ENCODE results near the gene COA1. TPM values are rescaled to one million over a fixed set of nuclear protein-coding genes. Genes with fewer than 3 reads are reported as not detected.
"Not testable (repeated sequence)": the region's sequence is repeated elsewhere in the genome, so short reads cannot be mapped to it uniquely, and the experiment has no call there.

The COA1 gene
- polyA plus RNA-seq, 3 donors, result 25.6 to 57.8 (median 56.2) TPM

DNA sequence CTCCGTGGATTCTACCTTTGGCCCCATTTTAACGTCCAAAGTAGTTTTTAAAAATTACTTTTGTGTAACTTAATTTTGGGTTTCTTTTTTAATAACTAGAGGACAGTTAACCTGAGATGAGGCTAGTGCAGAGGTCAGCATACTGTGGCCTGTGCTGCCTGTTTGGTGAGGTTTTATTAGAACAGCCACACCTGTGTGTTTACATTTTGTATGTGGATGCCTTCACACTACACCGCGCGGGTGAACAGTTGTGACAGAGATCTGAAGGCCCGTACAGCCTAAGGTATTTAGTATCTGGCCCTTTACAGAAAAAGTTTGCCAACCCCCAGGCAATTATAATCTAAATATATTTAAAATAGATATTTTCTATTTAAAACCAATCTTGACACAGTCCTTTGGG is 99.5 kb downstream of the COA1 start:
- H3K9me3 Mint-ChIP-seq, result no peaks in the 10 kb centered on the region
- WGBS (ENCODE audit: insufficient coverage), result 100% methylated on average over 2 of the region's 6 CpGs
- no peaks in the 10 kb centered on the region for H3K27me3 Mint-ChIP-seq (ENCODE audit: low read depth in 3 of 3)
- H3K27ac ChIP-seq (ENCODE audit: low read depth in 1 of 2, low read length in 2 of 2), result no peak overlapping the region
- H3K4me1 Mint-ChIP-seq, result peaks cover 9% of the 10 kb centered on the region
- H2AFZ ChIP-seq (ENCODE audit: insufficient read depth, low read depth, low read length, poor library complexity, severe bottlenecking), result no peak overlapping the region
- no peaks in the 10 kb centered on the region for H3K4me1 ChIP-seq (ENCODE audit: control insufficient read depth in 1 of 2, insufficient read depth in 2 of 2, low read length in 2 of 2)
- H3K79me2 ChIP-seq (ENCODE audit: insufficient read depth, low read length), result no peaks in the 10 kb centered on the region
- no peak overlapping the region for H3K27ac Mint-ChIP-seq
- peaks cover 42 to 97% of the 10 kb centered on the region in 2 donors for H3K36me3 ChIP-seq (replicated peaks in 1 of 2; ENCODE audit: control insufficient read depth in 1 of 2, insufficient read depth in 2 of 2, low read length in 2 of 2)
- intact Hi-C loops (cut with micrococcal nuclease), result no loop called here
- H3K4me3 ChIP-seq (replicated peaks in 1 of 3; ENCODE audit: low read depth in 2 of 3, low read length in 3 of 3), result no peak overlapping the region
- H3K36me3 Mint-ChIP-seq, result peaks cover 67 to 76% of the 10 kb centered on the region in 2 donors
- H3K4me3 Mint-ChIP-seq, result no peak overlapping the region
- TF ChIP-seq CTCF (IDR thresholded peaks at IDR 0.05), result no peak
- no peak overlapping the region for H3K4me2 ChIP-seq (replicated peaks; ENCODE audit: extremely low read depth, low read length, poor library complexity, severe bottlenecking)
- H3K9me3 ChIP-seq (replicated peaks in 1 of 2; ENCODE audit: control insufficient read depth in 1 of 2, insufficient read depth in 1 of 2, low read length in 2 of 2), result no peaks in the 10 kb centered on the region
- H3K9ac ChIP-seq (ENCODE audit: insufficient read depth, low read length, poor library complexity, severe bottlenecking), result no peak overlapping the region
- no peaks in the 10 kb centered on the region for H4K20me1 ChIP-seq (ENCODE audit: insufficient read depth, low read length)
- no peak for DNase-seq
- H3K27me3 ChIP-seq (ENCODE audit: control insufficient read depth in 2 of 2, insufficient read depth in 2 of 2, low read length in 2 of 2), result no peaks in the 10 kb centered on the region

DNA sequence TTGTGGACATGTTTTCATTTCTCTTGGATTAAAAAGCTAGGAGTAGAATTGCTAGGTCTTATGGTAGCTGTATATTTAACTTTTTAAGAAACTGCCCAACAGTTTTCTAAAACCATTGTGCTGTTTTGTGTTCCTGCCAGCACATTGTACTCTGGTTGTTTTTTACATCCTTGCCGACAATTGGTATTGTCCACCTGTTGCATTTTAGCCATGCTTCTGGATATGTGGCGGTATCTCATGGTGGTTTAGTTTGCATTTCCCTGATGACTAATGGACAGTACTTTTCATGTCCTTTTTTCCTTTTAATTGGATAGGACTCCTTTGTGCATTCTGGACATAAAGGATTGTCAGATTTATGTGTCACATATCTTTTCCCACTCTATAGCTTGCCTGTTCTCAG is 100.9 kb downstream of the COA1 start:
- H3K4me1 ChIP-seq (ENCODE audit: control insufficient read depth in 1 of 2, insufficient read depth in 2 of 2, low read length in 2 of 2), result no peaks in the 10 kb centered on the region
- DNase-seq, result no peak
- H3K27me3 Mint-ChIP-seq (ENCODE audit: low read depth in 3 of 3), result no peaks in the 10 kb centered on the region
- peaks cover 43 to 97% of the 10 kb centered on the region in 2 donors for H3K36me3 ChIP-seq (replicated peaks in 1 of 2; ENCODE audit: control insufficient read depth in 1 of 2, insufficient read depth in 2 of 2, low read length in 2 of 2)
- H4K20me1 ChIP-seq (ENCODE audit: insufficient read depth, low read length), result no peaks in the 10 kb centered on the region
- peaks cover 67 to 76% of the 10 kb centered on the region in 2 donors for H3K36me3 Mint-ChIP-seq
- H3K9ac ChIP-seq (ENCODE audit: insufficient read depth, low read length, poor library complexity, severe bottlenecking), result no peak overlapping the region
- H3K4me1 Mint-ChIP-seq, result peaks cover 9% of the 10 kb centered on the region
- H3K27ac ChIP-seq (ENCODE audit: low read depth in 1 of 2, low read length in 2 of 2), result no peak overlapping the region
- no peaks in the 10 kb centered on the region for H3K9me3 ChIP-seq (replicated peaks in 1 of 2; ENCODE audit: control insufficient read depth in 1 of 2, insufficient read depth in 1 of 2, low read length in 2 of 2)
- no peak overlapping the region for H2AFZ ChIP-seq (ENCODE audit: insufficient read depth, low read depth, low read length, poor library complexity, severe bottlenecking)
- no peak for TF ChIP-seq CTCF (IDR thresholded peaks at IDR 0.05)
- WGBS (ENCODE audit: insufficient coverage), result no CpG with 5 or more reads among the region's 2 CpGs
- no peaks in the 10 kb centered on the region for H3K79me2 ChIP-seq (ENCODE audit: insufficient read depth, low read length)
- no peak overlapping the region for H3K4me3 ChIP-seq (replicated peaks in 1 of 3; ENCODE audit: low read depth in 2 of 3, low read length in 3 of 3)
- intact Hi-C loops (cut with micrococcal nuclease), result no loop called here
- H3K27ac Mint-ChIP-seq, result no peak overlapping the region
- H3K27me3 ChIP-seq (ENCODE audit: control insufficient read depth in 2 of 2, insufficient read depth in 2 of 2, low read length in 2 of 2), result no peaks in the 10 kb centered on the region
- no peak overlapping the region for H3K4me3 Mint-ChIP-seq
- H3K4me2 ChIP-seq (replicated peaks; ENCODE audit: extremely low read depth, low read length, poor library complexity, severe bottlenecking), result no peak overlapping the region
- H3K9me3 Mint-ChIP-seq, result no peaks in the 10 kb centered on the region

- peak overlapping the region in 1 of 7 donors; percentile 17 for H3K27ac Mint-ChIP-seq
- H3K4me2 ChIP-seq (replicated peaks; ENCODE audit: extremely low read depth, low read length, poor library complexity, severe bottlenecking); H3K27me3 ChIP-seq (ENCODE audit: control insufficient read depth in 2 of 2, insufficient read depth in 2 of 2, low read length in 2 of 2); H3K9ac ChIP-seq (ENCODE audit: insufficient read depth, low read length, poor library complexity, severe bottlenecking); H2AFZ ChIP-seq (ENCODE audit: insufficient read depth, low read depth, low read length, poor library complexity, severe bottlenecking); H3K4me3 Mint-ChIP-seq; H3K27ac ChIP-seq (ENCODE audit: low read depth in 1 of 2, low read length in 2 of 2); H3K9me3 ChIP-seq (replicated peaks in 1 of 2; ENCODE audit: control insufficient read depth in 1 of 2, insufficient read depth in 1 of 2, low read length in 2 of 2); intact Hi-C loops (cut with micrococcal nuclease); H3K9me3 Mint-ChIP-seq; H3K4me3 ChIP-seq (replicated peaks in 1 of 3; ENCODE audit: low read depth in 2 of 3, low read length in 3 of 3); H3K4me1 Mint-ChIP-seq; H4K20me1 ChIP-seq (ENCODE audit: insufficient read depth, low read length); H3K4me1 ChIP-seq (ENCODE audit: control insufficient read depth in 1 of 2, insufficient read depth in 2 of 2, low read length in 2 of 2); H3K79me2 ChIP-seq (ENCODE audit: insufficient read depth, low read length); H3K27me3 Mint-ChIP-seq (ENCODE audit: low read depth in 3 of 3); DNase-seq: not testable (repeated sequence)
- WGBS (ENCODE audit: insufficient coverage), result no CpG with 5 or more reads among the region's 3 CpGs
- peaks cover 63 to 73% of the 10 kb centered on the region in 2 donors for H3K36me3 Mint-ChIP-seq
- H3K36me3 ChIP-seq (replicated peaks in 1 of 2; ENCODE audit: control insufficient read depth in 1 of 2, insufficient read depth in 2 of 2, low read length in 2 of 2), result peaks cover 41 to 96% of the 10 kb centered on the region in 2 donors
Observed at GRCh38 chr7:43627798-43628197, 101.5 kb downstream of the COA1 start.
